Left ventricle myocardium inferior (tissue), 1 donor: ENCODE results near the gene NTM. TPM values are rescaled to one million over a fixed set of nuclear protein-coding genes. Genes with fewer than 3 reads are reported as not detected.

Source experiments
- DNase-seq: peaks from one replicate; pipeline ENCODE4 v3.0.0-alpha.2; 2020
- H3K27ac ChIP-seq: fragments of 200-600 bp; replicated peaks from 2 replicates; pipeline ENCODE4 v1.8.0; 2021
- H3K27me3 ChIP-seq: fragments of 200-600 bp; 2 replicates; pipeline ENCODE4 v1.8.0; 2021; ENCODE audit warnings: low read depth
- H3K36me3 ChIP-seq: fragments of 200-600 bp; 2 replicates; pipeline ENCODE4 v1.8.0; 2021
- H3K4me1 ChIP-seq: fragments of 200-600 bp; 2 replicates; pipeline ENCODE4 v1.8.0; 2021
- H3K4me3 ChIP-seq: fragments of 200-600 bp; 2 replicates; pipeline ENCODE4 v1.8.0; 2021; ENCODE audit warnings: mild to moderate bottlenecking, moderate library complexity
- H3K9me3 ChIP-seq: fragments of 200-600 bp; replicated peaks from 2 replicates; pipeline ENCODE4 v1.8.0; 2021
- intact Hi-C: fragments of 100-400 bp; cut with micrococcal nuclease; formaldehyde crosslinking; loops from one replicate; pipeline ENCODE4 v1.11.0; 2022
- total RNA-seq: library from RNA; stranded (reverse); fragmentation: NEBNext Ultra II Directional; extraction: Animal tissue kit (Norgen Biotek cat#: 25700); gene quantifications from one replicate; pipeline ENCODE4 v1.2.1, GENCODE V29; 2021
- TF ChIP-seq, protein P1 (sequence below): fragments of 200-600 bp; IDR thresholded peaks from 2 replicates; pipeline ENCODE4 v1.8.0; 2021; ENCODE audit warnings: antibody characterized with exemption, mild to moderate bottlenecking, borderline replicate concordance
- donor health status: DM: no; HTN: yes; CAD: no; lungs with severe emphysema.

Gene NTM
- total RNA-seq, 1 donor from 2014 or later, result 1.0 TPM

DNA sequence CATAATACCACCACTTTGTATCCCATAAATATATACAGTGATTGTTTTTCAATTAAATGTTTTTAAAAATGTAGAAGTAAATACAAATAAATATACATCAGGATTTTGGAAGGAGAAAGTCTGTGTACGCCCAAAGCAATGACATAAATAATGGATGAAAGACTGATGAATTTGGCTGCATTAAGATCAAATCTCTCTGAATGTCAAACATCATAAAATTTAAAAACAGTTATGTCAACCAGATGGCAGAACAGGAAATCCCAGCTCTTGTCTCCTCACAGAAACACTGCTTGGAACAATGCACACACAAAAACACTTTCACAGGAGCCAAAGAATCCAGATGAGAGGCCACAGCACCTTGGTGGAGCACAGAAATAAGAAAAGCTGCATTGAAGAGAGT, 332.9 kb downstream of the NTM start:
- no peak overlapping the region for H3K27ac ChIP-seq
- peaks cover 34% of the 10 kb centered on the region for H3K9me3 ChIP-seq
- no peak for DNase-seq
- no peak overlapping the region for H3K4me3 ChIP-seq
- no peaks in the 10 kb centered on the region for H3K36me3 ChIP-seq
- TF ChIP-seq, protein P1, sequence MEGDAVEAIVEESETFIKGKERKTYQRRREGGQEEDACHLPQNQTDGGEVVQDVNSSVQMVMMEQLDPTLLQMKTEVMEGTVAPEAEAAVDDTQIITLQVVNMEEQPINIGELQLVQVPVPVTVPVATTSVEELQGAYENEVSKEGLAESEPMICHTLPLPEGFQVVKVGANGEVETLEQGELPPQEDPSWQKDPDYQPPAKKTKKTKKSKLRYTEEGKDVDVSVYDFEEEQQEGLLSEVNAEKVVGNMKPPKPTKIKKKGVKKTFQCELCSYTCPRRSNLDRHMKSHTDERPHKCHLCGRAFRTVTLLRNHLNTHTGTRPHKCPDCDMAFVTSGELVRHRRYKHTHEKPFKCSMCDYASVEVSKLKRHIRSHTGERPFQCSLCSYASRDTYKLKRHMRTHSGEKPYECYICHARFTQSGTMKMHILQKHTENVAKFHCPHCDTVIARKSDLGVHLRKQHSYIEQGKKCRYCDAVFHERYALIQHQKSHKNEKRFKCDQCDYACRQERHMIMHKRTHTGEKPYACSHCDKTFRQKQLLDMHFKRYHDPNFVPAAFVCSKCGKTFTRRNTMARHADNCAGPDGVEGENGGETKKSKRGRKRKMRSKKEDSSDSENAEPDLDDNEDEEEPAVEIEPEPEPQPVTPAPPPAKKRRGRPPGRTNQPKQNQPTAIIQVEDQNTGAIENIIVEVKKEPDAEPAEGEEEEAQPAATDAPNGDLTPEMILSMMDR, result no peak
- intact Hi-C loops, result no loop called here
- H3K27me3 ChIP-seq, result peaks cover 33% of the 10 kb centered on the region
- H3K4me1 ChIP-seq, result no peaks in the 10 kb centered on the region

DNA sequence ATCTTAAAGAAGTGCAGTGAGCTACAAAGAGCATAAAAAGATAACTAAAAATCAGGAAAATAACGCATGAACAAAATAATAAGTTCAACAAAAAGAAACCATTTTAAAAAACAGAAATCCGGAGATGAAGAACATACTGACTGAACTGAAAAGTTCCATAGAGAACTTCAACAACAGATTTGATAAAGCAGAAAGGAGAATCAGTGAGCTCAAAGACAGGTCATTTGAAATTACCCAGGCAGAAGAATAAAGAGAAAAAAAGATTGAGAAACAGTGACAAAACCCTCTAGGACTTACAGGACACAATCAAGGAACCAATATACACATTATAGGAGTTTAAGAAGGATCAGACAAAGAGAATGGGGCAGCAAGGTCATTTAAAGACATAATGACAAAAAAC, 334.3 kb downstream of the NTM start:
- H3K4me1 ChIP-seq, result no peaks in the 10 kb centered on the region
- no peaks in the 10 kb centered on the region for H3K36me3 ChIP-seq
- intact Hi-C loops, result no loop called here
- TF ChIP-seq, protein P1, result no peak
- peaks cover 34% of the 10 kb centered on the region for H3K9me3 ChIP-seq
- DNase-seq, result no peak
- peaks cover 20% of the 10 kb centered on the region for H3K27me3 ChIP-seq
- H3K4me3 ChIP-seq, result no peak overlapping the region
- H3K27ac ChIP-seq, result no peak overlapping the region

DNA sequence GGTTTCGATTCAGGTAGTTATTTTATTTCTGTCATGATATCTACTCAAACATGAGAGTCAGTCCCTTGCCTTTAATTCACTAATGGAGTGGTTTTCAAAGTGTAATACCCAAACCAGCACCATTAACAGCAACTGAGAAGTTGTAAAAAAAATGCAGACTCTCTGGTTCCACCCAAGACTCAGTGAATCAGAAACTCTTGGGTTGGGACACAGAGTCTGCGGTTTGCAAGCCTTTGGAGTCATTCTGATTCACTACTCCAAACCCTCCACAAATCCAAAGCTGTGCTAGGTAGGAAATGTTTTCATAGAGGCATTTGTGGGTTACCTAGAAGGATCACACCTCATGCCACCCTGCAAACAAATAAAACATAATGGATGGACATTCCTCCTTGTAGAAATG, 340.1 kb downstream of the NTM start:
- H3K9me3 ChIP-seq, result peaks cover 24% of the 10 kb centered on the region
- DNase-seq, result no peak
- H3K36me3 ChIP-seq, result no peaks in the 10 kb centered on the region
- TF ChIP-seq, protein P1, result no peak
- H3K4me1 ChIP-seq, result no peaks in the 10 kb centered on the region
- H3K27ac ChIP-seq, result no peak overlapping the region
- no peaks in the 10 kb centered on the region for H3K27me3 ChIP-seq
- no peak overlapping the region for H3K4me3 ChIP-seq
- intact Hi-C loops, result no loop called here

DNA sequence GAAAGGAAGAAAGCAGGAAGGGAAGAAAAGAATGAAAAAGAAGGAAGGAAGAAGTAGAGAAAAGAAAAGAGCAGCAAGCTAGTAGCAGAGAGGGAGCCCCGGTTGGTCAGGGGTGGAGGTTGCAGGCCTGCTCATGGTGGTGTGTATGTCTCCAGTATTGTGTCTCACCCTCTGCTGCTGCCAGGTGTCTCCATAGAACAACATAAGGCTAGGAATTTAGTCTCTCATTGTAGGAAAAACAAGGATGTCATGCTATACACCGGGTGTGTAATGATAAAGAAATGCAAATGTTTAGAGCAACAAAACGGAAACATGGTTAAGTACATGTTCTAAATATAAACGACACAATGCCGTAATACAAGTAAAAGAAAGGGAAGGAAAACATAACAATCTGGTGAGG, 342.5 kb downstream of the NTM start:
- Histone ChIP-seq H3K36me3 (no peaks in the 10 kb centered on the region), H3K9me3 (peaks cover 10% of the 10 kb centered on the region), H3K27me3 (peaks cover 3% of the 10 kb centered on the region), H3K27ac (no peak overlapping the region), H3K4me1 (no peaks in the 10 kb centered on the region), H3K4me3 (no peak overlapping the region)
- no peak for DNase-seq
- intact Hi-C loops, result no loop called here
- TF ChIP-seq, protein P1, result no peak

DNA sequence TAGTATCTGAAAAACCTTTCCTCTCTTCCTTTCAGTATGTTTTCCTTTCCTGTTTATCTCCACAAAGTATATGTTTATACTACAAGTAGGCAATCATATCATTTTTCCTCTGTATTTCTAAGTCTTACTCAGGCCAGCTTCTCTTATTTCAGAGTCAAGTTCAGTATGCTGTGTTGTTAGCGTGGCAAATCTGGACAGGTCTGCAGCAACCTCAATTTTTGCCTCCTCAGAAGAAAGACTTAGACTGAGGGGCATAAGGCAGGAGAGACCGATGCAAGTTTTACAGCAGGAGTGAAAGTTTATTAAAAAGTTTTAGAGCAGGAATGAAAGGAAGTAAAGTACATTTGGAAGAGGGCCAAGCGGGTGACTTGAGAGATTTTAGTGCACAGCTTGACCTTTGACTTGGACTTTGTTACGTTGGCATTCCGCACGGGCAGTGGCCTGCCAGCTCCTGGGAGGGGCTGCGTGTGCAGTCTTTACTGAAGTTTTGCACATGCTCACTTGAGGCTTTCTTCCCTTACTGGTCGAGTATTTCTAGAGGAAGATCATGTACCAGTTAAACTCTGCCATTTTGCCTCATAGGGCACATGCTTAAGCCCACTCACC, 343.2 kb downstream of the NTM start:
- Histone ChIP-seq H3K27ac (no peak overlapping the region), H3K4me1 (no peaks in the 10 kb centered on the region), H3K4me3 (no peak overlapping the region), H3K27me3 (peaks cover 10% of the 10 kb centered on the region), H3K9me3 (peaks cover 10% of the 10 kb centered on the region), H3K36me3 (no peaks in the 10 kb centered on the region)
- DNase-seq, result no peak
- intact Hi-C loops, result no loop called here
- TF ChIP-seq, protein P1, result no peak
